ENCODE results near the gene KIRREL1. TPM values are rescaled to one million over a fixed set of nuclear protein-coding genes. Genes with fewer than 3 reads are reported as not detected.

Gene KIRREL1
- total and polyA plus RNA-seq, 2 of the 8 experiments (the other 6 are each of a cell fraction or from before 2014, with no cell fraction given) = 14.2 to 39.0 TPM

DNA sequence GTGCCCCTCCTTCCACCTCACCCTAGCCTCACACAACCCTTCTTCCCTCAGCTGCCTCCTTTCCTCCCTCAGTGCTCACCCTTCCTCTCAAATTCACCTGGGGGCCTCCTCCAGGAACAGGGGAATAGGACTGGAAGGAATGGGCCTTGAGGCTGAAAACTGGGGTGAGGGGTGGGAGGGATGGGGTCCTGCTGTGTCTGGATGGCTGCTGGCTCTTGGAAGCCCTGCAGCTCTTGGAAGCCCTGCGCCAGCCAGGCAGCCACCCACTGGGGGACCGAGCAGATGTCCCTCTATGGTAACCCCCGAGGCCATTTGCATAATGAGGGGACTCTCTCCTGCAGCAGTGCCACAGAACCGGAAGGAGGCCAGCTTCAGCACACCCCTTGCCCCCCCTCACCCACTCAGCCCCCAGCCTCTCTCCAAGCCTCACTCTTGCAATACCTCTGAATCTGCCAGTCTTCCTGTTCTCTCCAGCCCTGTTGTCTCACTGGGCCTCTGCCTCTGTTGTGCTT lies 85.2 kb downstream of the KIRREL1 start (continued):
- TF ChIP-seq, protein P1, sequence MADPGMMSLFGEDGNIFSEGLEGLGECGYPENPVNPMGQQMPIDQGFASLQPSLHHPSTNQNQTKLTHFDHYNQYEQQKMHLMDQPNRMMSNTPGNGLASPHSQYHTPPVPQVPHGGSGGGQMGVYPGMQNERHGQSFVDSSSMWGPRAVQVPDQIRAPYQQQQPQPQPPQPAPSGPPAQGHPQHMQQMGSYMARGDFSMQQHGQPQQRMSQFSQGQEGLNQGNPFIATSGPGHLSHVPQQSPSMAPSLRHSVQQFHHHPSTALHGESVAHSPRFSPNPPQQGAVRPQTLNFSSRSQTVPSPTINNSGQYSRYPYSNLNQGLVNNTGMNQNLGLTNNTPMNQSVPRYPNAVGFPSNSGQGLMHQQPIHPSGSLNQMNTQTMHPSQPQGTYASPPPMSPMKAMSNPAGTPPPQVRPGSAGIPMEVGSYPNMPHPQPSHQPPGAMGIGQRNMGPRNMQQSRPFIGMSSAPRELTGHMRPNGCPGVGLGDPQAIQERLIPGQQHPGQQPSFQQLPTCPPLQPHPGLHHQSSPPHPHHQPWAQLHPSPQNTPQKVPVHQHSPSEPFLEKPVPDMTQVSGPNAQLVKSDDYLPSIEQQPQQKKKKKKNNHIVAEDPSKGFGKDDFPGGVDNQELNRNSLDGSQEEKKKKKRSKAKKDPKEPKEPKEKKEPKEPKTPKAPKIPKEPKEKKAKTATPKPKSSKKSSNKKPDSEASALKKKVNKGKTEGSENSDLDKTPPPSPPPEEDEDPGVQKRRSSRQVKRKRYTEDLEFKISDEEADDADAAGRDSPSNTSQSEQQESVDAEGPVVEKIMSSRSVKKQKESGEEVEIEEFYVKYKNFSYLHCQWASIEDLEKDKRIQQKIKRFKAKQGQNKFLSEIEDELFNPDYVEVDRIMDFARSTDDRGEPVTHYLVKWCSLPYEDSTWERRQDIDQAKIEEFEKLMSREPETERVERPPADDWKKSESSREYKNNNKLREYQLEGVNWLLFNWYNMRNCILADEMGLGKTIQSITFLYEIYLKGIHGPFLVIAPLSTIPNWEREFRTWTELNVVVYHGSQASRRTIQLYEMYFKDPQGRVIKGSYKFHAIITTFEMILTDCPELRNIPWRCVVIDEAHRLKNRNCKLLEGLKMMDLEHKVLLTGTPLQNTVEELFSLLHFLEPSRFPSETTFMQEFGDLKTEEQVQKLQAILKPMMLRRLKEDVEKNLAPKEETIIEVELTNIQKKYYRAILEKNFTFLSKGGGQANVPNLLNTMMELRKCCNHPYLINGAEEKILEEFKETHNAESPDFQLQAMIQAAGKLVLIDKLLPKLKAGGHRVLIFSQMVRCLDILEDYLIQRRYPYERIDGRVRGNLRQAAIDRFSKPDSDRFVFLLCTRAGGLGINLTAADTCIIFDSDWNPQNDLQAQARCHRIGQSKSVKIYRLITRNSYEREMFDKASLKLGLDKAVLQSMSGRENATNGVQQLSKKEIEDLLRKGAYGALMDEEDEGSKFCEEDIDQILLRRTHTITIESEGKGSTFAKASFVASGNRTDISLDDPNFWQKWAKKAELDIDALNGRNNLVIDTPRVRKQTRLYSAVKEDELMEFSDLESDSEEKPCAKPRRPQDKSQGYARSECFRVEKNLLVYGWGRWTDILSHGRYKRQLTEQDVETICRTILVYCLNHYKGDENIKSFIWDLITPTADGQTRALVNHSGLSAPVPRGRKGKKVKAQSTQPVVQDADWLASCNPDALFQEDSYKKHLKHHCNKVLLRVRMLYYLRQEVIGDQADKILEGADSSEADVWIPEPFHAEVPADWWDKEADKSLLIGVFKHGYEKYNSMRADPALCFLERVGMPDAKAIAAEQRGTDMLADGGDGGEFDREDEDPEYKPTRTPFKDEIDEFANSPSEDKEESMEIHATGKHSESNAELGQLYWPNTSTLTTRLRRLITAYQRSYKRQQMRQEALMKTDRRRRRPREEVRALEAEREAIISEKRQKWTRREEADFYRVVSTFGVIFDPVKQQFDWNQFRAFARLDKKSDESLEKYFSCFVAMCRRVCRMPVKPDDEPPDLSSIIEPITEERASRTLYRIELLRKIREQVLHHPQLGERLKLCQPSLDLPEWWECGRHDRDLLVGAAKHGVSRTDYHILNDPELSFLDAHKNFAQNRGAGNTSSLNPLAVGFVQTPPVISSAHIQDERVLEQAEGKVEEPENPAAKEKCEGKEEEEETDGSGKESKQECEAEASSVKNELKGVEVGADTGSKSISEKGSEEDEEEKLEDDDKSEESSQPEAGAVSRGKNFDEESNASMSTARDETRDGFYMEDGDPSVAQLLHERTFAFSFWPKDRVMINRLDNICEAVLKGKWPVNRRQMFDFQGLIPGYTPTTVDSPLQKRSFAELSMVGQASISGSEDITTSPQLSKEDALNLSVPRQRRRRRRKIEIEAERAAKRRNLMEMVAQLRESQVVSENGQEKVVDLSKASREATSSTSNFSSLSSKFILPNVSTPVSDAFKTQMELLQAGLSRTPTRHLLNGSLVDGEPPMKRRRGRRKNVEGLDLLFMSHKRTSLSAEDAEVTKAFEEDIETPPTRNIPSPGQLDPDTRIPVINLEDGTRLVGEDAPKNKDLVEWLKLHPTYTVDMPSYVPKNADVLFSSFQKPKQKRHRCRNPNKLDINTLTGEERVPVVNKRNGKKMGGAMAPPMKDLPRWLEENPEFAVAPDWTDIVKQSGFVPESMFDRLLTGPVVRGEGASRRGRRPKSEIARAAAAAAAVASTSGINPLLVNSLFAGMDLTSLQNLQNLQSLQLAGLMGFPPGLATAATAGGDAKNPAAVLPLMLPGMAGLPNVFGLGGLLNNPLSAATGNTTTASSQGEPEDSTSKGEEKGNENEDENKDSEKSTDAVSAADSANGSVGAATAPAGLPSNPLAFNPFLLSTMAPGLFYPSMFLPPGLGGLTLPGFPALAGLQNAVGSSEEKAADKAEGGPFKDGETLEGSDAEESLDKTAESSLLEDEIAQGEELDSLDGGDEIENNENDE (IDR thresholded peaks at IDR 0.05; ENCODE audit: insufficient replicate concordance, low read length) = no peak
- TF ChIP-seq MAFK (IDR thresholded peaks at IDR 0.05; ENCODE audit: low read depth, low read length) (no peak), YY1 (IDR thresholded peaks at IDR 0.05; ENCODE audit: low read depth, low read length) (no peak), GABPA (IDR thresholded peaks at IDR 0.05; ENCODE audit: borderline replicate concordance, insufficient read depth, low read length) (no peak), RBBP5 (IDR thresholded peaks at IDR 0.05; ENCODE audit: borderline replicate concordance, low read depth, low read length) (no peak), TEAD4 (IDR thresholded peaks at IDR 0.05; ENCODE audit: low read depth, low read length) (no peak), JUND (IDR thresholded peaks at IDR 0.05; ENCODE audit: low read length) (no peak), RFX5 (IDR thresholded peaks at IDR 0.05; ENCODE audit: borderline replicate concordance, low read depth, low read length) (no peak), SIX5 (IDR thresholded peaks at IDR 0.05; ENCODE audit: low read depth, low read length) (no peak), TBP (IDR thresholded peaks at IDR 0.05; ENCODE audit: low read depth, low read length) (no peak)
